NCI-H1417 (cell line): ENCODE results near the gene CDH22.
A peak's percentile ranks its signal among the peaks of the same experiment; 100 is the strongest.

Source experiments
- DNase-seq, 3 experiments: peaks; one replicate each; lab custom pipeline; 2025; lab: John Stamatoyannopoulos, UW

CDH22 gene

GRCh38 chr20:46300281-46300680 lies 8.0 kb downstream of the CDH22 start:
- no peak for DNase-seq

GRCh38 chr20:46299078-46299477 lies 9.2 kb downstream of the CDH22 start:
- no peak for DNase-seq

DNA sequence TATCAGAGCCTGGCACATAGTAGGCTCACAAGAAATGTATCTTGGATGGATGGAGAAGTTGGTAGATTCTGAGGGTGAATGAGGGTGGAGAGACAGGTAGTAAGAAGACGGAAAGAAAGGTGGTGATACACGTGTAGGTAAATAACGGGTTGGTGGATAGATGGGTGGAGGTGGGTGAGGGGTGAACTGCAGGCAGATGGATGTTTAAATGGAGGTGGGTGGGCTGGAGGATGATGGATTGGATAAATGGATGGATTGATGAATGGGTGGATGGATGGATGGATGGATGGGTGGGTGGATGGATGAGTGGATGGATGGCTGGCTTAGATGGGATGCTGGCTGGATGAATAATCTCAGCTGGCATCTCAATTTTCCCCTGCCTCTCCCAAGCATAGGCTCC lies 9.9 kb downstream of the CDH22 start:
- DNase-seq, result no peak

GRCh38 chr20:46296526-46297250 lies 11.6 kb downstream of the CDH22 start:
- no peak for DNase-seq

- DNase-seq, result no peak
These were observed 15.2 kb downstream of the CDH22 start for GRCh38 chr20:46293084-46293483.

- DNase-seq, result no peak
These were observed 16.9 kb downstream of the CDH22 start for GRCh38 chr20:46291401-46291800.

- peak in 2 of 3 experiments; percentile 74 to 91 for DNase-seq
These were observed 18.9 kb downstream of the CDH22 start for GRCh38 chr20:46289432-46289831.

GRCh38 chr20:46286977-46287376 lies 21.3 kb downstream of the CDH22 start:
- no peak for DNase-seq

GRCh38 chr20:46286382-46286781 lies 21.9 kb downstream of the CDH22 start:
- DNase-seq, result peak in 2 of 3 experiments; percentile 23 to 44

- no peak for DNase-seq
These were observed 22.6 kb downstream of the CDH22 start for GRCh38 chr20:46285740-46286139.

- DNase-seq, result no peak
These were observed 23.2 kb downstream of the CDH22 start for GRCh38 chr20:46285072-46285471.

DNA sequence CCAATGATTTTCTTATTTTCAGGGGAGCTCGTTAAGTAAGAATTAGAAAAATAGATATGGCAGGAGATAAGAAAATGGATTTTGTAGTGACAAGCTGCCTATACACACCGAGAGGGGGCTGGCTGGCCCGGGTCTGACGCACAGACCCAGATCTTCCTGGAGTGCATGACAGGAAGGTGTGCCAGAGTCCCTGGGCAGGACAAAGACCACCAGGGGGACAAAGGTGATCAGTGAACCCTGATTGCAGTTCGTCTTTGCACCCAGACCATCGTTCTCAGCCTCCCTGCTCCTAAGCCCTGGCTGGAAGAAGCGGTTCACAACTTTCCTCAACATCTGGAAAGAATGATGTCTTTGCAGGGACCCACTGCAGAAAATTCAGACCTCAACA lies 24.3 kb downstream of the CDH22 start:
- DNase-seq, result no peak

GRCh38 chr20:46283426-46284039 lies 24.8 kb downstream of the CDH22 start:
- DNase-seq, result no peak

DNA sequence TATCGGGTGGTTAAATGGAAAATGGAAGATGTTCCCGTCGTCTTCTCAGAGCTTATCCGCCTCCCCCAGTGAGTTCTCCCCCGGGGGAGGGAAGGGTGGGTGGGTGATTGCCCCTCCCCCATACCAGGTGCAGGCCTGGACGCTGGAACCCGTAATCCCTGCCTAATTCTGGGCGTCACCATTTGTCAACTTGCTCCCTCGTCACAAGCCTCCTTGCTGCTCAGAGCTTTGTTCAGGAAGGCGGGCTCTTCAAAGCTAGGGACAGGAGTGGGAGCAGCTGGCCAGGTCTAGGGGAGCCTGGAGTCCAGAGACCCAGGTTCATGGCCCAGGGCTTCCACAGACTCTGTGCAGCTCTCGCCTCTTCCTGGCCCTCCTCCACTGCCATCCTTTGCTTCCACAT lies 25.6 kb downstream of the CDH22 start:
- peak in 2 of 3 experiments; percentile 74 to 91 for DNase-seq

DNA sequence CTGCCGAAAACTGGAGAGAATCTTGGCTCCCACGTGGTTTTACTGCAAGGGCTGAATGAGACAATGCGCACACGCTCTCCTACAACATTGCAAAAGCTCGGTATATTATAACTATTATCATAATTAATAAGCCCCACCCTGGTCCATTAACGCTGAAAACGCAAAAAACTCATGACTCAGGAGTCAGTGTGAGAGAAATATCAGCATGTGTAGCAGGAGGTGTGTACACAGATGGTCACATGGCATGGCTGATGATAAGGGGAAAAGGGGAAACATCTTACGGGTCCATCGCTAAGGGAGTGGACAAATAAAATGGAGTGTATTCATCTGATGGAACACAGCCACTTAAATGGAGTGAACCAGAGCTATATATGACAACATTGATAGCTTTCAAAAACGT lies 29.2 kb downstream of the CDH22 start:
- peak in 2 of 3 experiments; percentile 36 to 70 for DNase-seq

DNA sequence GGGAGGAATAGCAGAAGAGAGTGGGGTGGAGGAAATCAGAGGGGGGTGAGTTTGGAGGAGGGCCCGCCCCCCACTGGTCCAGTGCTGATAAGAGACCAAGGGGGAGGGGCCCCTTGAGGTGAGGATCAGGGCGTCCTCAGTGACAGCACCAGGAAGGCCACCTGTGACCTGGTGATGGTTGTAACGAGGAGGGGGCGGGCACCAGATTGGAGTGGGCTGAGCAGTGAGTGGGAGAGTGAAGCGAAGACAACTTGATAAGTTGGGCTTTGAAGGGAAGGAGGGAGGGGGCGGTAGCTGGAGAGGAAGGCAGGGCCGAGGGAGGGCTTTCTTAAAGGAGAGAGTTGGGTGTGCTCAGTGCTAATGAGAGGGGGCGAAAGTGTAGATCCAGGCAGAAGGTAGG lies 30.7 kb downstream of the CDH22 start:
- no peak for DNase-seq

DNA sequence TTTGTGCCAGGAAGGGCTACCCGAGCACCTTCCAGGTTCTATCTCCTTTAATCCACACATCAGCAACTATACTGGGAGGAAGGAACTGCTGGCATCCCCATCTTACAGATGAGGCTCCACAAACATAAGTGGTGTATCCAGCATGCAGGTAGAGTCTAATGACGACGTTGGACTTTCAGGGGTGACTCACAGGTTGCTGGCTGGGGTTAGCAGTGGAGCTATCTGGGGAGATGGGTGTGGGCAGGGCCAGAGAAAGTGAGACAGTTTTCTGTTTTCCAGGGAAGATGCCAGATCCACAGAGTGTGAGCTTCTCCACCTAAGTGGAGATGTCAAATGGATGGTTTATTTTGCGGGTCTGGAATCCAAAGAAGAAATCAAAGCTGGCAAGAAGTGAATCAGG lies 31.8 kb downstream of the CDH22 start:
- DNase-seq, result no peak

GRCh38 chr20:46275091-46275490 lies 33.2 kb downstream of the CDH22 start:
- no peak for DNase-seq

- no peak for DNase-seq
These were observed 34.6 kb downstream of the CDH22 start for GRCh38 chr20:46273717-46274116.

GRCh38 chr20:46272389-46273047 lies 35.8 kb downstream of the CDH22 start:
- DNase-seq, result no peak

GRCh38 chr20:46270977-46271744 lies 37.1 kb downstream of the CDH22 start:
- peak in 2 of 3 experiments; percentile 88 to 97 for DNase-seq

- peak in 2 of 3 experiments; percentile 30 to 46 for DNase-seq
These were observed 38.9 kb downstream of the CDH22 start for GRCh38 chr20:46269372-46269771.
